Stimulated activated effector memory CD8-positive, alpha-beta T cell treated with anti-CD3 and anti-CD28 coated beads, Interleukin-12 subunit alpha, Interleukin-12 subunit beta, amount 100 ng/mL, for 72 hours (primary cell): Measurements from ENCODE around the gene KRT25.
"Not testable (repeated sequence)": the region's sequence is repeated elsewhere in the genome, so short reads cannot be mapped to it uniquely, and the experiment has no call there.

Experiments used
- ATAC-seq: fragments of 150-1000 bp; cut with Tn5 transposase; 2 replicates; pipeline ENCODE4 v1.10.0; 2021
- DNase-seq, 2 donors: peaks; one replicate each; pipeline ENCODE4 v3.0.0; 2021 to 2022; ENCODE audit warnings: low spot score in 2 of 2
- H3K27ac Mint-ChIP-seq: one replicate; pipeline ENCODE4 v1.8.0; 2022; ENCODE audit warnings: mild to moderate bottlenecking, mixed read lengths
- H3K36me3 Mint-ChIP-seq: one replicate; pipeline ENCODE4 v1.8.0; 2022; ENCODE audit warnings: mild to moderate bottlenecking, mixed read lengths
- H3K4me1 Mint-ChIP-seq: one replicate; pipeline ENCODE4 v1.8.0; 2022; ENCODE audit warnings: mixed read lengths
- H3K4me3 Mint-ChIP-seq: one replicate; pipeline ENCODE4 v1.8.0; 2022; ENCODE audit warnings: mild to moderate bottlenecking, mixed read lengths
- H3K9me3 Mint-ChIP-seq: one replicate; pipeline ENCODE4 v1.8.0; 2022; ENCODE audit warnings: mixed read lengths

KRT25 gene

DNA sequence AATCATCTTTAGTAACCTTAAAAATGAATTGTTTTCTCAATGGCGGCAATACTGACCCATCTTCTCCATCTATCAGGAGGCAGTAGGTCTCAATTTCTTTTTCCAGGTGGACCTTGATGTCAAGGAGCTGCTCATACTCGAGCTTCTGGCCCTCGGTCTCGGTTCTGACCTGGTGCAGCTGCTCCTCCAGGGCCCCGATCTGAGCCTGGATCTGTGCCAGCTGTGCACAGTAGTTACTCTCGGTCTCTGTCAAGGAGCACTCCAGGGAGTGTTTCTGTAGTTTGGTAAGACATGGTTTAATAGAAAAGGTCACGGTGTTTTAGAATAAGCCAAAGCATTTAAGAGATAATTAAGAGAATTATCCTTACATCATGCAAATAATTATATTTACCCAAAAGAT lies 22.3 kb upstream of the KRT25 start:
- ATAC-seq (no peak), DNase-seq (no peak)
- H3K36me3 Mint-ChIP-seq: no peaks in the 10 kb centered on the region
- H3K9me3 Mint-ChIP-seq: no peaks in the 10 kb centered on the region
- H3K4me3 Mint-ChIP-seq: no peak overlapping the region
- H3K4me1 Mint-ChIP-seq: no peaks in the 10 kb centered on the region
- H3K27ac Mint-ChIP-seq: no peak overlapping the region

DNA sequence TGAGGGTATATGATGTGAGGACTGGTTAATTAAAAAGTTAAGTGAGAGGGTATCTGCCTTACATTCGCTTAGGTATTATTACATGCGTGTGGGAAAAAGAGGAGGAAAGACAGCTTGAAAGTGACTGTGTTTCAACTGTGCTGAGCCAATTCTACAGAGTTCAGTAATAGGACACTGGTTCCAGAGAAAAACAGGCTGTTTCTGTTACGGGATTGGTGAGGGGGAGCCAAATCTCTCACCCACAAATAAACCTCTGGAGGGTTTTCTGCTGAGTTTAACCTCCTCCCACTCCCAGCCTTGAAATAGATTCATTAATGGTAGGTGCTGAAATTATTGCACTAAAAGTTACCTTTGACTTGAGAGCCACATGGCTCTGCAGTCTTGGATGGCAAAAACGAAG lies 20.8 kb upstream of the KRT25 start:
- DNase-seq: no peak
- H3K36me3 Mint-ChIP-seq: no peaks in the 10 kb centered on the region
- H3K9me3 Mint-ChIP-seq: no peaks in the 10 kb centered on the region
- no peak overlapping the region for H3K27ac Mint-ChIP-seq
- H3K4me3 Mint-ChIP-seq: no peak overlapping the region
- no peak for ATAC-seq
- no peaks in the 10 kb centered on the region for H3K4me1 Mint-ChIP-seq

DNA sequence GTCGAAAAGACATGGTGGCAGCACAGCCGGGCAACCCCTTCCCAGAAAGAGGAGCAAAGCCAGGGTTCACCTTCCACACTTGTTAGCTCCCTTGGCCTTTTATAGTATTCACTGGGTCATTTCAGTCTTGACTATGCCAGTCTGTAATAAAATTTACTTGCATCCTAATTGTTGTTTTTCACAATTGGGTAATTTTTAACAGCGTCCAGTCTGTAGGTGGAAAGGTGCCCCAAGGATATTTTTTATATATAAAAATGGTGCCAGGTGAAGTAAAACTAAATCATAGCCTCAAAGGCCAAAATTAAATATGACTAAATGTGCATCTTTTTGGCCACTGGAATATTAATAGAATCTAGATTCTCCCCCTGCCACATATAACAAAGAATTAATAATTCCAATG lies 17.0 kb upstream of the KRT25 start, which contains the start of gene KRT26:
Gene KRT26, minus strand, starts transcription at position 101 of the 400 bp plus-strand sequence. Its CDS starts 88 bp downstream, at position 13.
- Mint-ChIP-seq H3K36me3 (no peaks in the 10 kb centered on the region), H3K27ac (no peak within 1 kb of the TSS), H3K4me3 (no peak within 1 kb of the TSS), H3K4me1 (no peaks in the 10 kb centered on the region), H3K9me3 (no peaks in the 10 kb centered on the region)
- no peak for DNase-seq
- ATAC-seq: no peak

DNA sequence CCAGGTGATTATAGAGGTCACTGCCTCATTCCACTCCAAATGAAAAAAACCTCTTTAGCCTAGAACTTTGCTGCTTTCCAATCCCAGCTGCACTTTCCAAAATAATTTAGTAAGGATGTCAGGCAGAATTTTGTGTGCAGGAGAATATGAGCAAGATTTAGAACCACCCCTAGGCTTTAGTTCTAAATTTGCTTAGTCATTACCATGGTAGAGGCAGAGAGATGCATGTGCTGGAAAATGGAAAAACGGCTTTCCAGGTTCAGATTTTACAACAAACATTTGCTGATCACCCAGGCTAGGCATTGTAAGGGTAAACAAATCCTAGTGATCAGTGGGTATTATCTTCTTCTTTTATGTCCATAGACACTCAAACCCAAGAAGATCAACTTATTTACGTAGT lies 10.5 kb upstream of the KRT25 start:
- ATAC-seq (no peak), DNase-seq (no peak)
- Mint-ChIP-seq H3K4me3 (no peak overlapping the region), H3K27ac (no peak overlapping the region), H3K4me1 (no peaks in the 10 kb centered on the region), H3K36me3 (no peaks in the 10 kb centered on the region), H3K9me3 (peaks cover 10% of the 10 kb centered on the region)

DNA sequence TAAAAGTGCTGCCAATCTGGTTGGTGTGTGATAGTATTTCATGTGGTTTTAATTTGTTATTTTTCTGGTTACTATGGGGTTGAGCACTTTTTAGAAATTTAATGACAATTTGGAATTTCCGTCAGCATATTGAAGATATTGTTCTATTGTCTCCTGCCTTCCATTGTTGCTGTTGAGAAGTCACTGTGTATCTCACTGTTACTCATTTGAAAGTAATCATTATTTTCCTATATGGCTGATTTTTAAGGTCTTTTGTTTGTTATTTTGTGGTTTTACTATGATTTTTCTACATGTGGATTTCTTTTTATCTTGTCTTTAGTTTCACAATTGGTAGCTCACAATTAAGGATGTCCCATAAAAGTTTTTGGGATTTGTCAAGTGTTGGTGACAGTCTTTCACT lies 8.6 kb upstream of the KRT25 start:
- no peak for ATAC-seq
- peaks cover 28% of the 10 kb centered on the region for H3K9me3 Mint-ChIP-seq
- H3K4me1 Mint-ChIP-seq: no peaks in the 10 kb centered on the region
- H3K36me3 Mint-ChIP-seq: no peaks in the 10 kb centered on the region
- no peak for DNase-seq
- H3K4me3 Mint-ChIP-seq: no peak overlapping the region
- H3K27ac Mint-ChIP-seq: no peak overlapping the region

DNA sequence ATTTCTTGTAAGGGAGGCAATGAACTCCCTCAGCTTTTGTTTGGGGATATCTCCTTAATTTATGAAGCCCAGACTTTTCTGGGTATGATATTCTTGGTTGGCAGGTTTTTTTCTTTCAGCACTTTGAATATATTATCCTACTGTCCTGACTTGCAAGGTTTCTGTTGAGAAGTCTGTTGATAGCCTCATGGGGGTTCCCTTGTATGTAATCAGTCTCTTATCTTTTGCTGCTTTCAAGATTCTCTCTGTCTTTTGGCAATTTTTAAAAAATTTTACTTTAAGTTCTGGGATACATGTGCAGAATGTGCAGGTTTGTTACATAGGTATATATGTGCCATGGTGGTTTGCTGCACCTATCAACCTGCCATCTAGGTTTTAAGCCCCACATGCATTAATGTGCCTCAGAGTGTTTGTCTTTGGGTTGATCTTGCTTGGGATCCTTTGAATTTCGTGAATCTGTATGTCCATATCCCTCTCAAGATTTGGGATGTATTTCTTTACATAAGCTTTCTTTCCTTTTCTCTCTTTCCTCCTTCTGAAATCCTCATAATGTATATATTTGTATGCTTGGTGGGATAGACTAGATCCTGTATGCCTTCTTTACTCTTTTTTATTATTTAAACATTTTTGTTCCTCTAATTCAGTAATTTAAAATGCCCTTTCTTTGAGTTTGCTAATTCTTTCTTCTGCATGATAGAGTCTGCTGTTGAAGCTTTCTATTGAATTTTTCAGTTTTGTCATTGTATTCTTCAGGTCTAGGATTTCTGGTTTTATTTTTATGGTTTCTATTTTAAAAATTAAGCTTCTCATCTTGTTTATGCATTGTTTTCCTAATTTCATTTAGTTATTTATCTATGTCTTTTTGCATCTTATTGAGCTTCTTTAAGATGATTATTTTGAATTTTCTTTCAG lies 5.2 kb upstream of the KRT25 start:
- no peak for DNase-seq
- Mint-ChIP-seq H3K4me1 (no peaks in the 10 kb centered on the region), H3K4me3 (no peak overlapping the region), H3K36me3 (no peaks in the 10 kb centered on the region), H3K9me3 (peaks cover 32% of the 10 kb centered on the region), H3K27ac (no peak overlapping the region)
- ATAC-seq: no peak

DNA sequence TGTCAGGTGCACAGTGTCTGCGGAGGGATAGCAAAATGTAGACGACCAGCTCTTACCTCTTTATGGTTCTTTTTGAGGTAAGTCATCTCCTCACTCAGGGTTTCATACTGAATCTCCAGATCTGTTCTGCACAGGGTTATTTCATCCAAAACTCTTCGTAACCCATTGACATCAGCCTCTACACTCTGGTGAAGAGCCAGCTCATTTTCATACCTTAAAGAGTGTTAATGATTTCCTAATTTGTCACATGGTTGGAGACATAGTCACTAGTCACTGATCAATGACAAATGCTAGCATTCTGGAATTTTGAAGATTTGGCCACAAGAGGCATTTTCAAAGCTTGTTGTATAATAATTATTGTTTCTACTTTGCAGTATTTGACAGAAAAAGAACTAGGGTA lies 1.3 kb downstream of the KRT25 start:
- H3K36me3 Mint-ChIP-seq: no peaks in the 10 kb centered on the region
- H3K9me3 Mint-ChIP-seq: peaks cover 5% of the 10 kb centered on the region
- H3K27ac Mint-ChIP-seq: no peak overlapping the region
- no peak for ATAC-seq
- no peaks in the 10 kb centered on the region for H3K4me1 Mint-ChIP-seq
- DNase-seq: no peak
- H3K4me3 Mint-ChIP-seq: no peak overlapping the region

DNA sequence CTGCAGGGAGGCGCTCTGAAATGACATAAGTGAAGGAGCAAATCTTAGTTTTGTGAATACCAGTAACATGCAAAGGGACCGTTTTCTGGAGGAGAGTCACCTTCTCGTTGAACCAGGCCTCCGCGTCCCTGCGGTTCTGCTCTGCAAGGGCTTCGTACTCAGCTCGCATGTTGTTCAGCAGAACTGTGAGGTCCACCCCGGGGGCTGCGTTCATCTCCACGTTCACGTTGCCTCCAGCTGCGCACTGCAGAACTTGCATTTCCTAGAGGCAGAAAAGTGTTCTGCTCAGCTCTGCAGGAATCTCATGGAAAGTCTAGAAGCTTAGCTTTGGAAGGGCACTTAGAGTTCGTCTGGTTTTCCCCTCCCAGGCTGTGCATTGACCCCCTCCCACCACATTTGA lies 4.1 kb downstream of the KRT25 start:
- no peak for DNase-seq
- Mint-ChIP-seq H3K4me3 (no peak overlapping the region), H3K27ac (no peak overlapping the region), H3K4me1 (no peaks in the 10 kb centered on the region), H3K9me3 (peaks cover 3% of the 10 kb centered on the region), H3K36me3 (no peaks in the 10 kb centered on the region)
- no peak for ATAC-seq

DNA sequence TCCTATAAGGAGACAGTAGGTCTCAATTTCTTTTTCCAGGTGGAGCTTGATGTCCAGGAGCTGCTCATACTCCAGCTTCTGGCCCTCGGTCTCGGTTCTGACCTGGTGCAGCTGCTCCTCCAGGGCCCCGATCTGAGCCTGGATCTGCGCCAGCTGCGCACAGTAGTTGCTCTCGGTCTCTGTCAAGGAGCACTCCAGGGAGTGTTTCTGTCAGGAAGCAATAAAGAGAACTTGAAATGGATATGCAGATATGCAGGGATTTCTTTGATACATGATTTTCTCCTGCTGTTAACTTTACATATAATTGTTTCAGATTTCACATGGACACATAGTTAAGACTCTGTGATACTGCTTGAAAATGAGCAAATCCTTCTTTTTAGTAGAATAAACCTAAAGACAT lies 4.7 kb downstream of the KRT25 start:
- DNase-seq: no peak
- H3K4me1 Mint-ChIP-seq: no peaks in the 10 kb centered on the region
- H3K9me3 Mint-ChIP-seq: peaks cover 3% of the 10 kb centered on the region
- no peak overlapping the region for H3K27ac Mint-ChIP-seq
- ATAC-seq: no peak
- H3K4me3 Mint-ChIP-seq: no peak overlapping the region
- H3K36me3 Mint-ChIP-seq: no peaks in the 10 kb centered on the region

DNA sequence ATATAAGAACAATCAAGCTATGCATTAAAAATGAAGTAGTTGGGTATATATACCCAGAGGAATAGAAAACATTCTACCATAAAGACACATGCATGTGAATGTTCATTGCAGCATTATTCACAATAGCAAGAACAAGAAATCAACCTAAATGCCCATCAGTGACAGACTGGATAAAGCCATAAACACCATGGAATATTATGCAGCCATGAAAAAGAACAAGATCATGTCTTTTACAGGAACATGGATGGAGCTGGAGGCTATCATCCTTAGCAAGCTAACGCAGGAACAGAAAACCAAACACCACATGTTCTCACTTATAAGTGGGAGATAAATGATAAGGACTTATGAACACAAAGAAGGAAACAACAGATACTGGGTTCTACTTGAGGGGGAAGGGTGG lies 6.5 kb downstream of the KRT25 start:
- DNase-seq, H3K27ac Mint-ChIP-seq, H3K9me3 Mint-ChIP-seq, ATAC-seq, H3K4me3 Mint-ChIP-seq, H3K4me1 Mint-ChIP-seq, H3K36me3 Mint-ChIP-seq: not testable (repeated sequence)

DNA sequence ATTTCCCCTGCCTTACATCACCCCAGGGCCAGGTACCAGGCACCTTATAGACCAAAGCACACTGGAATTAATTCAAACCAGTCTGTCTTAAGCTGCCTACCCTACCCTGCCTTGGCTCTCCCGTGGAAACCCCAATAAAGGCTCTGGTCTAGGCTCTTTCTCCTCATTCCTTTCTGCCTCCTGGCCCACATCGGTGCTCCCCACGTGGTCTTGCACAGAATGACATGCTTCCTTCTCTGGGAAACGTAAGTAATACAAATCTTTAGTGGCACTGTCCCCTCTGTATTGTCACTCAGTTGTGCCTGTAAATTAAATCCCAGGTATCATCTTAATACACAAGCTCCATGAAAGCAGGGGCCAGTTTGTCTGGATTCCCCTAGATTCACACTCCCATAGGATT lies 16.6 kb downstream of the KRT25 start:
- Mint-ChIP-seq H3K9me3 (peaks cover 4% of the 10 kb centered on the region), H3K4me3 (no peak overlapping the region), H3K4me1 (no peaks in the 10 kb centered on the region), H3K27ac (no peak overlapping the region), H3K36me3 (no peaks in the 10 kb centered on the region)
- no peak for DNase-seq
- no peak for ATAC-seq

DNA sequence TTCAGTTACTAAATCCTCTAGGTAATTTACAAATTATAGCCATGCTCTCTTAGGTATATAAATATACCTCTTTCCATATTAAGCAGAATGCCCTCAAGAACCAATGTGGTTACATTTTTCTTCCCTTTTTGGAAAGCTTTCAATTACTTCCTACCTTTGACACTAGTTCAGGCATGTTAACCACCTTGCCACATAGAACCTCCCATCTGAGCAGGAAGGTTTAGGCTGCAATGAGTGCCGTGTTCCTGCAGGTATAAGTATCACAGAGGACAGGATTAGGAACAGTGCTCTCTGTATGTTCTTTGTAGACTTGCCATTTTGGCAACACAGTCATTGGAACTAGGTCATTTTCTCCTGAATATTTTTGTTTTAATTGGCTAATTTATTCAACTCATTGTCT lies 20.1 kb downstream of the KRT25 start:
- no peak for ATAC-seq
- H3K36me3 Mint-ChIP-seq: no peaks in the 10 kb centered on the region
- H3K9me3 Mint-ChIP-seq: no peaks in the 10 kb centered on the region

DNA sequence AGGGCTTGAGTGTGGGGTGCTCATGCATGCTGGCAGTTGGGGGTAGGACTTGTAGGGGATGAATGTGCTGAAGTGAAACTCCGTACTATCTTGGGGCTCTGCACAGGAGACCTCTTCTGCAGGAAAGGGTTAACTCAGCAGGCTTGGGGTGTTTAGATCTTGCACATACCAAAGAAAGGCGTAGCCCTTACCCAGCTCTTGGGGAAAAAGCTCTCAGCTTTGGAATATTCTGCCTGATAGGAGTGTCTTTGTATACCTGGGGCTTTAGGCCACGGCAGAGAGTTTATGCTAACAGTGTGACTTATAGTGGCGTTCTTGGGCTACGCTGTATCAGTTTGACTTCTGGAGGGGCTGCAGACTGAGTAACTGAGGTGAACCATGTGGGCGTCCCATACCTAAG lies 21.1 kb downstream of the KRT25 start:
- Mint-ChIP-seq H3K27ac (no peak overlapping the region), H3K4me1 (no peaks in the 10 kb centered on the region), H3K9me3 (no peaks in the 10 kb centered on the region), H3K36me3 (no peaks in the 10 kb centered on the region), H3K4me3 (no peak overlapping the region)
- ATAC-seq (no peak), DNase-seq (no peak)

More for the DNA sequence above, 20.1 kb downstream of the KRT25 start:
- DNase-seq: no peak
- Mint-ChIP-seq H3K4me1 (no peaks in the 10 kb centered on the region), H3K4me3 (no peak overlapping the region), H3K27ac (no peak overlapping the region)

DNA sequence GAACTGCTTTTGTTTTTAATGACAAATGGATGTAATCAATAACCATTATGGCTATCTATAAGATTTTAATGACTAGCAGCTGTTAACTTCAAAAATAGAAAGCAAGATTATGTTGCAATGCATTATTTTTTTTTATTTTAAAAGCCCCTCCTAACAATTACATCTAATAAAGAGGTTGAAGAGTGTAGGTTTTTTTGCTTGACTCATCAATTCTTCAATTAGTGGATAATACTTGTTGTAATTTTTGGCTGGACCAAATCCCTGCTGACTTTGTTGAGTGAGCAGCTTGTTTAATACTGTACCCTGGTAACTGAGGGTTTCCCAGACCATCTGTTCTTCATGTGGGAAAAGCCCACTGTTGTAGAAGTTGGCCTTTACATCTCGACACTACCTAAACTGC lies 24.2 kb downstream of the KRT25 start:
- H3K4me3 Mint-ChIP-seq: no peak overlapping the region
- H3K27ac Mint-ChIP-seq: no peak overlapping the region
- no peak for ATAC-seq
- H3K36me3 Mint-ChIP-seq: no peaks in the 10 kb centered on the region
- DNase-seq: no peak
- no peaks in the 10 kb centered on the region for H3K4me1 Mint-ChIP-seq
- no peaks in the 10 kb centered on the region for H3K9me3 Mint-ChIP-seq

DNA sequence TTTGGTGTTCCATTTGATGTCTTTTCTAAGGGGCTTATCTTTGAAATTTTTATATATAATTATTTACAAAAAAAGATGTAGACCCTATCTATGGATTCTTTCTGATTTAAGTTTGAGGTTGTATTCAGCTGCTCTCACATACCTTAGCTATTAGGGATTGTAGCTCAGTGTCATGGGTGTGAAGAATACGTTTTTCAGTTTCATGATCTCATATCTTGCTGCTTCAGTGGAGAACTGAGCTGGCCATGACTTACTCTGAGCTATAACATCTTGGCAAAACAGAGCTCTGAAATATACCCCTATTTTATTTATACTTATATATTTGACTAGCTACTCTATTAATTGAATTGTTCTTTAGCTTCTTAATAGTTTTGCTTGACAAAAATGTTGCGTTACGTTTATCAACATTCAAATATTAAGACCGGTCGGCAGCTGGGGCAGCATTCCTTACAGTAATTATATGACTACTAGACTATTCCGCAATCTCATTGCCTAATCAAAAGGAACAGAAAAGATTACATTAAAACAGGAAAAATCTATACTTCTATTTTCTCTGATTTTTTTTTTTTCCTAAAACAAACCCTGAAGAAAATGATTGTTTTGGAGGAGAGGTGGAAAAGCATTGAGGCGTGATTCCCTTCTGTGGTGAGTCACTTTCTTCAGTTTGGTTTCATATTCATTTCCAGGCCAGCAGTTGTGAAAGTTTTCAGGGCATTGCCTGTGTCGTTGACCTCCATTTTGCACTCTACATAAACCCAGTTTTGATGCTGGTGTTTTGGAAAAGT lies 27.5 kb downstream of the KRT25 start:
- H3K4me3 Mint-ChIP-seq: no peak overlapping the region
- no peaks in the 10 kb centered on the region for H3K36me3 Mint-ChIP-seq
- DNase-seq (no peak), ATAC-seq (no peak)
- H3K4me1 Mint-ChIP-seq: no peaks in the 10 kb centered on the region
- no peak overlapping the region for H3K27ac Mint-ChIP-seq
- H3K9me3 Mint-ChIP-seq: no peaks in the 10 kb centered on the region

DNA sequence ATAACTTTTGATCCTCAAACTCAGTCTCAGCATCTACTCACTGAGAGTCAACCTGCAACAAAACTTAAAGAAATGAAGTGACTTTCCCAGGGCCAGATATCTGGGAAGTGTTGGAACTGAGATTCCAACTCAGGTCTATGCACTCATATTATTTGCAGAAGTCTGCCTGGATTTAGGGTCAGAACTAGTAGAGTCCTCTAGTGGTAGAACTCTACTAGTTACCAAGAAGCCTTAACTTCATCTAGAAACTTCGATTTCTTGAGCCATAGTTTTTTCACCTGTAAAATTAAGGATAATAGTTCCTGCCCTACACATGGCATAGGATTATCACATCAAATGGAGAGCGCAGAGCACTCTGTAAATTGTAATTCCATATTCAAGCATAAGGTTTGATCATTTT lies 28.2 kb downstream of the KRT25 start:
- Mint-ChIP-seq H3K36me3 (no peaks in the 10 kb centered on the region), H3K4me1 (no peaks in the 10 kb centered on the region), H3K27ac (no peak overlapping the region), H3K4me3 (no peak overlapping the region), H3K9me3 (no peaks in the 10 kb centered on the region)
- no peak for DNase-seq
- ATAC-seq: no peak
